ENCODE results near the gene TMED7.

Gene TMED7

DNA sequence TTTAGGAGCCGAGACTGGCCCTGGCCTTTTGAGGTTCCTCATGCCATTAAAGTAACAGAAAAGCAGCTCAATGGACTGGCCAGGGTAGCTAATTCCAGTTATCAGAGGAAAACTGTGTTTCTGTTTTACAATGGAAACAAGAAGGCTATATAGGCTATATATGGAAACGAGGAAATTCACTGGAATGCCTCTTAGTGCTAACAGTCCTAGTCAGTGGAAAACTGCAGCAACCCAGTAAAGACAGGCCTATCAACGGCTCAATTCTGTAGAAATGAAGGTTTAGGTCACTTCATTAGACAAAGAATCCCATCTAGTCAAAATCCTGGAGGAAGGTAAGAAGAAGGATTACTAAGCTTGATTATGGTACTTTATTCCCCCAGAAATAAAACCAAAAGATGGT lies 20.4 kb downstream of the TMED7 start:
- TF ChIP-seq TAF1 (IDR thresholded peaks at IDR 0.05; ENCODE audit: borderline replicate concordance, insufficient read depth, low read length) = no peak
- TF ChIP-seq POLR2AphosphoS5 (IDR thresholded peaks at IDR 0.05; ENCODE audit: low read depth, low read length) = no peak
- TF ChIP-seq SIN3A (IDR thresholded peaks at IDR 0.05; ENCODE audit: borderline replicate concordance, insufficient read depth, low read length) = no peak
- no peak for TF ChIP-seq FOXP2 (optimal IDR thresholded peaks at IDR 0.05; ENCODE audit: borderline replicate concordance, extremely low read depth, extremely low read length, insufficient read depth)
- no peak for TF ChIP-seq REST (IDR thresholded peaks at IDR 0.05; ENCODE audit: insufficient read depth in 1 of 2, low read depth in 2 of 2, low read length in 2 of 2)

DNA sequence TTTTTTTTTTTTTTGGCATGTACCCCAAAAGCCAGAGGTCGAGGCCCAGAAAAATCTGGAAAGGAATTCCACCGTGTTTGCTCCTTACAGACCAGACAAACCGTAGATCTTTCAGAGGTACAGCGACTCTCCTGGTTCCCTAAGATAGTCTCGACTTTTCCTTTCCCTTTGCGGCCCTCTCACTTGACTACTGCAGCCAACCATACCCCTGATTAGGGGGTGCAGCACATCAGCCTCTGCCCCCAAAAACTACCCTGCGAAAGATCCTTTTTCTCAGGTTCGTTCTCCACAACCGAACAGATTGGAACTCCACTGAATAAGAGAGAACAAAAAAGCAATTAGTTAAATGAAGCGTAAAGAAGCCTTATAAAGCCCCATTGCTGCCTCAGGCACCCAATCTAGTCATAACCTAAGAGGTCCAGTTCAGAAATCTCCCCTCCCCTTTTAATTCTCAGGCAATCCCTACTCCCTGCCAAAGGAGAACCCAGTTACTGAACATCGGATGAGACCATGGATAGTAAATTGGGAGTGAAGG lies 23.2 kb downstream of the TMED7 start:
- TF ChIP-seq FOXP2 (optimal IDR thresholded peaks at IDR 0.05; ENCODE audit: borderline replicate concordance, extremely low read depth, extremely low read length, insufficient read depth) (no peak), REST (IDR thresholded peaks at IDR 0.05; ENCODE audit: insufficient read depth in 1 of 2, low read depth in 2 of 2, low read length in 2 of 2) (no peak), POLR2AphosphoS5 (IDR thresholded peaks at IDR 0.05; ENCODE audit: low read depth, low read length) (no peak), SIN3A (IDR thresholded peaks at IDR 0.05; ENCODE audit: borderline replicate concordance, insufficient read depth, low read length) (no peak), TAF1 (IDR thresholded peaks at IDR 0.05; ENCODE audit: borderline replicate concordance, insufficient read depth, low read length) (no peak)

DNA sequence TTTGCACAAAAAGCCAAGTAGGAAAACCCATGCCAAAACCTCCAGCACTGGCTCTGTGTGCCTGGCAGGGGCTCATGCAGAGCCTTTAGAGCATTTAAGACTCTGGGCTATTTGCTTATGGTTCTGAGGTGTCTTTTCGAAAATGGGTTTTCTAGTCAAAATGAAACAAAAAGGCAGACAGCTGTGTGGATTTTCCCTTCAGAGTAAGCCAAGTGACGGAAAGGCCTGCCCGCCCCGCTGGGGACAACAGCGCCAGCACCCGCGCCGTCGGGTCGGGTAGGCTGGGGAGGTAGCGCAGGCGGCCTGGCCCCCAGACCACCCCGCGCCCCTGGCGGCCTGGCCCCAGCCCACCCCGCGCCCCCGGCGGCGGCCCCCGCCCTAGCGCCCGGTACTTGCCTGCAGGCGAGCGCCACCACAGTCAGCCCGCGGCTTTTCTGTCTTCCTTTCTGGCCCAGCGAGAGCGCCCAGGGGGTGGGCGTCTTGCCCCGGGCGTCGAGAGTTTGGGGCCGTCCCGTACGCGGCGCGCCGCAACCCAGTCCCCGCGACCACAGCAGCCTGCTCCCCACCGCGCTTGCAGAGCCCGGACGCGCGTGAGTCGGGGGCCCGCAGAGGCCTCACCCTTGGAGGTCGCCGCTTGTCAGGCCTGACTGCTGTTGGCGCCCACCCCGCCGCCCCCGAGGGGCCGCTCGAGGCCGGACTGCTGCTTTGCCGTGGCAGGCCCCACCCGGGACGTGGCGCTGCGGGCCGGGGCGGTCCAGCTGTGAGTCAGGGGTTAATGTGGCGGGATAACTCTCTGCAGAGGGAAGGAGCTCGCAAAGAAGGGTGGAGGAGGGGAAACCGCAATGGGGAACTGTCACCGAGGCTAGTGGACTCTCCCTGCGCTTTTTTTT lies 23.9 kb downstream of the TMED7 start, which contains the start of gene TICAM2:
Gene TICAM2 (minus strand): TSS at position 779 of the 890 bp plus-strand sequence. CDS start 21,223 bp downstream, outside the sequence.
- TF ChIP-seq TAF1 (IDR thresholded peaks at IDR 0.05; ENCODE audit: borderline replicate concordance, insufficient read depth, low read length) = no peak
- no peak for TF ChIP-seq POLR2AphosphoS5 (IDR thresholded peaks at IDR 0.05; ENCODE audit: low read depth, low read length)
- TF ChIP-seq REST (IDR thresholded peaks at IDR 0.05; ENCODE audit: insufficient read depth in 1 of 2, low read depth in 2 of 2, low read length in 2 of 2) = no peak
- no peak for TF ChIP-seq FOXP2 (optimal IDR thresholded peaks at IDR 0.05; ENCODE audit: borderline replicate concordance, extremely low read depth, extremely low read length, insufficient read depth)
- TF ChIP-seq SIN3A (IDR thresholded peaks at IDR 0.05; ENCODE audit: borderline replicate concordance, insufficient read depth, low read length) = no peak

GRCh38 chr5:115600766-115601165 lies 25.1 kb downstream of the TMED7 start:
- no peak for TF ChIP-seq FOXP2 (optimal IDR thresholded peaks at IDR 0.05; ENCODE audit: borderline replicate concordance, extremely low read depth, extremely low read length, insufficient read depth)
- TF ChIP-seq POLR2AphosphoS5 (IDR thresholded peaks at IDR 0.05; ENCODE audit: low read depth, low read length) = no peak
- no peak for TF ChIP-seq REST (IDR thresholded peaks at IDR 0.05; ENCODE audit: insufficient read depth in 1 of 2, low read depth in 2 of 2, low read length in 2 of 2)
- no peak for TF ChIP-seq TAF1 (IDR thresholded peaks at IDR 0.05; ENCODE audit: borderline replicate concordance, insufficient read depth, low read length)
- no peak for TF ChIP-seq SIN3A (IDR thresholded peaks at IDR 0.05; ENCODE audit: borderline replicate concordance, insufficient read depth, low read length)
